SU-DHL-6 (cell line): ENCODE results near the gene TNS3.

Source experiments
- H2AFZ ChIP-seq: fragments of 200-600 bp; sonication (generic); 2 replicates; pipeline ENCODE4 v1.6.1; 2014; ENCODE audit warnings: low read depth, mild to moderate bottlenecking, moderate library complexity, mixed read lengths, antibody characterized with exemption, low read length; ENCODE audit not compliant: severe bottlenecking
- H3F3A ChIP-seq: fragments of 200-600 bp; shearing (Covaris generic); 2 replicates; pipeline ENCODE4 v1.6.0; 2016; ENCODE audit warnings: antibody characterized with exemption, mild to moderate bottlenecking; ENCODE audit not compliant: insufficient read depth
- H3K27ac ChIP-seq: fragments of 200-600 bp; sonication (generic); 2 replicates; pipeline ENCODE4 v1.5.1; 2016; ENCODE audit warnings: low read depth, mild to moderate bottlenecking, low read length, moderate library complexity, mixed read lengths
- H3K27me3 ChIP-seq: fragments of 200-600 bp; sonication (generic), shearing (Covaris generic); 2 replicates; pipeline ENCODE4 v1.6.0; 2014; ENCODE audit warnings: mild to moderate bottlenecking, low read length
- H3K36me3 ChIP-seq: fragments of 200-600 bp; sonication (generic); 2 replicates; pipeline ENCODE4 v1.6.1; 2014; ENCODE audit warnings: mild to moderate bottlenecking, low read length, mixed read lengths
- H3K4me2 ChIP-seq: fragments of 300-600, 200-600 bp; shearing (Covaris generic), sonication (generic); 2 replicates; pipeline ENCODE4 v1.6.0; 2014; ENCODE audit warnings: low read length, low read depth, mild to moderate bottlenecking; ENCODE audit not compliant: poor library complexity, severe bottlenecking
- H3K4me3 ChIP-seq: fragments of 200-600 bp; sonication (generic); 2 replicates; pipeline ENCODE4 v1.5.1; 2014; ENCODE audit warnings: antibody characterized with exemption, low read length, mild to moderate bottlenecking, mixed read lengths; ENCODE audit not compliant: insufficient read depth, poor library complexity, severe bottlenecking
- H3K79me2 ChIP-seq: fragments of 200-600 bp; sonication (generic); 2 replicates; pipeline ENCODE4 v1.6.1; 2014; ENCODE audit warnings: mild to moderate bottlenecking, low read length, moderate library complexity; ENCODE audit not compliant: insufficient read depth
- H3K9ac ChIP-seq: fragments of 200-600 bp; sonication (generic); 2 replicates; pipeline ENCODE4 v1.7.0; 2014; ENCODE audit warnings: mild to moderate bottlenecking, low read length
- H3K9me2 ChIP-seq: fragments of 200-600 bp; sonication (generic); replicated peaks from 2 replicates; pipeline ENCODE4 v1.6.1; 2014; ENCODE audit warnings: low read length; ENCODE audit not compliant: insufficient read depth
- H3K9me3 ChIP-seq: fragments of 200-600 bp; sonication (generic); 2 replicates; pipeline ENCODE4 v1.6.1; 2014; ENCODE audit warnings: low read length, mixed read lengths; ENCODE audit not compliant: insufficient read depth
- H4K20me1 ChIP-seq: fragments of 200-600 bp; sonication (generic); 2 replicates; pipeline ENCODE4 v1.6.1; 2014; ENCODE audit warnings: low read depth, mild to moderate bottlenecking, antibody characterized with exemption, low read length, moderate library complexity, mixed read lengths
- EZH2phosphoT487 ChIP-seq: fragments of 200-600 bp; sonication (generic), shearing (Covaris generic); conservative IDR thresholded peaks from 2 replicates; pipeline ENCODE4 v1.6.1; 2018; ENCODE audit warnings: mild to moderate bottlenecking, antibody characterized with exemption, low read length, moderate library complexity, mixed read lengths
- TF ChIP-seq, protein P1 (sequence below): fragments of 200-600 bp; sonication (generic); IDR thresholded peaks from one replicate; pipeline ENCODE4 v1.5.1; 2017; ENCODE audit warnings: antibody characterized with exemption, mild to moderate bottlenecking, low read length, moderate library complexity; ENCODE audit not compliant: insufficient read depth, poor library complexity, severe bottlenecking

Gene TNS3

GRCh38 chr7:47333554-47333887 is 248.4 kb downstream of the TNS3 start:
- no peaks in the 10 kb centered on the region for H3K9me3 ChIP-seq
- H3K27me3 ChIP-seq, result no peaks in the 10 kb centered on the region
- H3F3A ChIP-seq, result no peaks in the 10 kb centered on the region
- no peak overlapping the region for H3K9ac ChIP-seq
- H3K27ac ChIP-seq, result no peak overlapping the region
- H3K79me2 ChIP-seq, result no peaks in the 10 kb centered on the region
- H2AFZ ChIP-seq, result no peak overlapping the region
- H3K36me3 ChIP-seq, result no peaks in the 10 kb centered on the region
- no peaks in the 10 kb centered on the region for H3K9me2 ChIP-seq
- TF ChIP-seq, protein P1, sequence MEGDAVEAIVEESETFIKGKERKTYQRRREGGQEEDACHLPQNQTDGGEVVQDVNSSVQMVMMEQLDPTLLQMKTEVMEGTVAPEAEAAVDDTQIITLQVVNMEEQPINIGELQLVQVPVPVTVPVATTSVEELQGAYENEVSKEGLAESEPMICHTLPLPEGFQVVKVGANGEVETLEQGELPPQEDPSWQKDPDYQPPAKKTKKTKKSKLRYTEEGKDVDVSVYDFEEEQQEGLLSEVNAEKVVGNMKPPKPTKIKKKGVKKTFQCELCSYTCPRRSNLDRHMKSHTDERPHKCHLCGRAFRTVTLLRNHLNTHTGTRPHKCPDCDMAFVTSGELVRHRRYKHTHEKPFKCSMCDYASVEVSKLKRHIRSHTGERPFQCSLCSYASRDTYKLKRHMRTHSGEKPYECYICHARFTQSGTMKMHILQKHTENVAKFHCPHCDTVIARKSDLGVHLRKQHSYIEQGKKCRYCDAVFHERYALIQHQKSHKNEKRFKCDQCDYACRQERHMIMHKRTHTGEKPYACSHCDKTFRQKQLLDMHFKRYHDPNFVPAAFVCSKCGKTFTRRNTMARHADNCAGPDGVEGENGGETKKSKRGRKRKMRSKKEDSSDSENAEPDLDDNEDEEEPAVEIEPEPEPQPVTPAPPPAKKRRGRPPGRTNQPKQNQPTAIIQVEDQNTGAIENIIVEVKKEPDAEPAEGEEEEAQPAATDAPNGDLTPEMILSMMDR, result no peak
- TF ChIP-seq EZH2phosphoT487, result no peak
- no peak overlapping the region for H3K4me3 ChIP-seq
- H3K4me2 ChIP-seq, result no peak overlapping the region
- H4K20me1 ChIP-seq, result no peaks in the 10 kb centered on the region

DNA sequence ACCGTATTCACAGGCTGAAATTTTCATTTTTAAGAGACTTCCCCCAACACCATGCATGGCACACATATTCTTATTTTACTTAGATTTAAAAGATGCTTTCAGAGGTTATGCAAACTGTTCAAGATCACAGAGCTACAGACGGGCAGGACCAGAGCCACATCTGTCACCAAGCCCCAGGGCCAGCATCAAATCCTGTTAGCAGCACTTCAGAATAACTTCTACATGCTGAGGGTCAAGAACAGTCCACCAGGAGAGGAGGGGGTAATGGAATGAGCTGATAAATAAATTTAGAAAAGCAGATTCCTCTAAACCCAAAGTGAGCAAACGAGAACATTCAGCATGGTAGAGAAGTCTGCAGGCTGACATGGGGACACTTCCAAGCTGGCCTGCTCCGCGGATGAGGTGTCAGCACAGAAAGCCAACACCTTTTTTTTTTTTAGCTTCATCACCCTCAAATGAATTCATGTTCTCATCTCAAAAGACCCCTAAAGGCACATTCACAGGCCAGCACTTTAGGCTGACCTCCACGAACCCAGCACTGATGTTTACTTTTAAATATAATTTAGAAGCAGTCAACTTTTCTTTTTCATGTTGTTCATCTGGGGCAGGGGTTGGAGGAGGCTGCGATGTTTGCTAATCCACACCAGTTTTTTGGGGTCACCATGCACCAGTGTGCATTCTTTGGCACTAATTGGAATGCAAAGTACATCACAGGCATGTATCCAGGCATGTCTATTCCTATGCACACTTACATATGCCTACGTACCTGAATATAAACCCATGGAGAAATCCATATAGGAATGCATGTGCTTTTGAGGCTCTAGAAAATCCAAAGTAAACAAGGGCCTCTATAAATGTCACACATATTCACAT is 249.0 kb downstream of the TNS3 start:
- Histone ChIP-seq H3K9ac (no peak overlapping the region), H3K36me3 (no peaks in the 10 kb centered on the region), H3K27ac (no peak overlapping the region)

GRCh38 chr7:47332213-47332612 is 249.7 kb downstream of the TNS3 start:
- Histone ChIP-seq H3K27me3 (no peaks in the 10 kb centered on the region), H4K20me1 (no peaks in the 10 kb centered on the region), H3K9ac (no peak overlapping the region), H3K9me2 (no peaks in the 10 kb centered on the region), H2AFZ (no peak overlapping the region), H3K36me3 (no peaks in the 10 kb centered on the region), H3K79me2 (no peaks in the 10 kb centered on the region), H3K4me3 (no peak overlapping the region), H3K4me2 (no peak overlapping the region), H3K9me3 (no peaks in the 10 kb centered on the region), H3K27ac (no peak overlapping the region), H3F3A (no peaks in the 10 kb centered on the region)
- TF ChIP-seq, protein P1, result no peak
- TF ChIP-seq EZH2phosphoT487, result no peak

More for the DNA sequence above, 249.0 kb downstream of the TNS3 start:
- TF ChIP-seq, protein P1, result no peak
- no peak for TF ChIP-seq EZH2phosphoT487
- H3K79me2 ChIP-seq, result no peaks in the 10 kb centered on the region
- no peak overlapping the region for H3K4me3 ChIP-seq
- no peaks in the 10 kb centered on the region for H3F3A ChIP-seq
- no peaks in the 10 kb centered on the region for H4K20me1 ChIP-seq
- H3K4me2 ChIP-seq, result no peak overlapping the region
- H2AFZ ChIP-seq, result no peak overlapping the region
- no peaks in the 10 kb centered on the region for H3K9me3 ChIP-seq
- no peaks in the 10 kb centered on the region for H3K27me3 ChIP-seq
- no peaks in the 10 kb centered on the region for H3K9me2 ChIP-seq
